ENCODE data around the gene DNAJA3. TPM values are rescaled to one million over a fixed set of nuclear protein-coding genes. Genes with fewer than 3 reads are reported as not detected.
A peak's percentile ranks its signal among the peaks of the same experiment; 100 is the strongest.

Gene DNAJA3
- total RNA-seq, 4 donors from 2014 or later, result 40.6 to 51.2 (median 45.9) TPM

DNA sequence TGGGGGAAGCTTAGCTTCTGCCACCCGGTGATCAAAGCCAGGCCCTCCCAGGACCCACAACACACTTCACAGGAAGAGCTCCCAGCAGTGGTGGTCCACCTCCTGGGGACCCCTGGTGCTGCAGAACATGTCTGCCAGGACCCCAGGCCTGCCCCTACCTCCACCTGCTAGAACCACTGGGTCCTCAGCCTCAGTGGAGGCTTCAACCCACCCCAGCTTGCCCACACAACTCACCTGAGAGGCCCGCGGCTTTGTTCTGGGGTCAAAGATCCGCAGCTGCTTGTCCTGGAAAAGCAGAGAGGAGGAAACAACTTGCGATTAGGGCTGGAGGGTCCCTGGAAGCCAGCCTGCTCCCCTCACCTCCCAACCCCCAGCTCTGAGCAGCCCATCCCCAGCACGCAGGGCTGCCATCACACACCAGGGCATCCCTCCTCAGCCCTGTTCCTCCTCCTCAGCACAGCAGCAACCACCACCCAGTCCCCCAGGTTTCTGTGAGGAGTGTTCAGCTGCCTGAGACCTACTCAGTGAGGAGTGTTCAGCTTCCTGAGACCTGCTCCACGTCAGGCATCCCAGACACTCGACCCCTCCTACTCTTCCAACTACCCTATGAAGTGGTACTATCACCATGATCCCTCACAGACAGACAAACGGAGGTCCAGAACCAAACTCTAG, 30.5 kb upstream of the DNAJA3 start:
- Histone ChIP-seq H3K9me3 (no peaks in the 10 kb centered on the region), H3K36me3 (peaks cover 3 to 67% (median 39%) of the 10 kb centered on the region in 4 donors), H3K27ac (replicated peaks in 1 of 4) (no peak overlapping the region), H3K4me3 (no peak overlapping the region), H3K4me1 (peaks cover 16 to 25% (median 21%) of the 10 kb centered on the region in 4 donors), H3K27me3 (no peaks in the 10 kb centered on the region)
- intact Hi-C loops (cut with DNase I), result no loop called here
- no peak for DNase-seq (ENCODE audit: extremely low spot score)
- no peak for TF ChIP-seq POLR2AphosphoS5 (IDR thresholded peaks at IDR 0.05)
- 67% methylated on average over 8 of the region's 9 CpGs for WGBS

DNA sequence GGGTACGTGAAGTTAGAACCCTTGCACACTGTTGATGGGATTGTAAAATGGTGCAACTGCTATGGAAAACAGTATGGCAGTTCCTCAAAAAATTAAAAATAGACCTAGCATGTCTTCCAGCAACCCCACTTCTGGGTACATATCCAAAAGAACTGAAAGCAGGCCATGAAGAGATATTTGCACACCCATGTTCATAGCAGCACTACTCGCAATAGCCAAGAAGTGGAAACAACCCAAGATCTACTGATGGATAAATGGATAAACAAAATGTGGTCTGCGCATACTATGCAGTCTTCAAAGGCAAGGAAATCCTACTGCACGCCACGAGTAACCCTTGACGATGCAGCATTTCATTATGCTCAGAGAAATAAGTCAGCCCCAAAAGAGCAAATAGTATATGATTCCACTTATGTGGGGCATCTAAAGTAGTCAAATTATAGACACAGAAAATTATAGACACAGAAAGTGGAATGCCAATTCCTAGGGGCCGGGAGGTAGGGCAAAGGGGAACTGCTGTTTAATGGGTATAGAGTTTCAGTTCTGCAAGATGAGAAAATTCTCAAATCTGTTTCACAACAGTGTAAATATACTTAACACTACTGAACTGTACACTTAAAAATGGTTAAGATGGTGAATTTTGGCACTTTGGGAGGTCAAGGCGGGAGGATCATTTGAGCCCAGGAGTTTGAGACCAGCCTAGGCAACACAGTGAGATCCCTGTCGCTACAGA, 26.5 kb upstream of the DNAJA3 start:
- TF ChIP-seq EP300 (IDR thresholded peaks at IDR 0.05) (no peak), POLR2A (IDR thresholded peaks at IDR 0.05; ENCODE audit: low read depth) (no peak), POLR2AphosphoS5 (IDR thresholded peaks at IDR 0.05) (no peak)
- TF ChIP-seq, protein P1, sequence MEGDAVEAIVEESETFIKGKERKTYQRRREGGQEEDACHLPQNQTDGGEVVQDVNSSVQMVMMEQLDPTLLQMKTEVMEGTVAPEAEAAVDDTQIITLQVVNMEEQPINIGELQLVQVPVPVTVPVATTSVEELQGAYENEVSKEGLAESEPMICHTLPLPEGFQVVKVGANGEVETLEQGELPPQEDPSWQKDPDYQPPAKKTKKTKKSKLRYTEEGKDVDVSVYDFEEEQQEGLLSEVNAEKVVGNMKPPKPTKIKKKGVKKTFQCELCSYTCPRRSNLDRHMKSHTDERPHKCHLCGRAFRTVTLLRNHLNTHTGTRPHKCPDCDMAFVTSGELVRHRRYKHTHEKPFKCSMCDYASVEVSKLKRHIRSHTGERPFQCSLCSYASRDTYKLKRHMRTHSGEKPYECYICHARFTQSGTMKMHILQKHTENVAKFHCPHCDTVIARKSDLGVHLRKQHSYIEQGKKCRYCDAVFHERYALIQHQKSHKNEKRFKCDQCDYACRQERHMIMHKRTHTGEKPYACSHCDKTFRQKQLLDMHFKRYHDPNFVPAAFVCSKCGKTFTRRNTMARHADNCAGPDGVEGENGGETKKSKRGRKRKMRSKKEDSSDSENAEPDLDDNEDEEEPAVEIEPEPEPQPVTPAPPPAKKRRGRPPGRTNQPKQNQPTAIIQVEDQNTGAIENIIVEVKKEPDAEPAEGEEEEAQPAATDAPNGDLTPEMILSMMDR (IDR thresholded peaks at IDR 0.05), result no peak
- Histone ChIP-seq H3K4me3 (no peak overlapping the region), H3K4me1 (peaks cover 3 to 10% (median 7%) of the 10 kb centered on the region in 4 donors), H3K9me3 (no peaks in the 10 kb centered on the region), H3K27ac (replicated peaks in 1 of 4) (no peak overlapping the region), H3K27me3 (no peaks in the 10 kb centered on the region), H3K36me3 (peaks cover 3 to 81% (median 38%) of the 10 kb centered on the region in 4 donors)
- DNase-seq (ENCODE audit: extremely low spot score), result no peak
- intact Hi-C loops (cut with DNase I), result no loop called here
- WGBS, result 79% methylated on average over 9 of the region's 9 CpGs

DNA sequence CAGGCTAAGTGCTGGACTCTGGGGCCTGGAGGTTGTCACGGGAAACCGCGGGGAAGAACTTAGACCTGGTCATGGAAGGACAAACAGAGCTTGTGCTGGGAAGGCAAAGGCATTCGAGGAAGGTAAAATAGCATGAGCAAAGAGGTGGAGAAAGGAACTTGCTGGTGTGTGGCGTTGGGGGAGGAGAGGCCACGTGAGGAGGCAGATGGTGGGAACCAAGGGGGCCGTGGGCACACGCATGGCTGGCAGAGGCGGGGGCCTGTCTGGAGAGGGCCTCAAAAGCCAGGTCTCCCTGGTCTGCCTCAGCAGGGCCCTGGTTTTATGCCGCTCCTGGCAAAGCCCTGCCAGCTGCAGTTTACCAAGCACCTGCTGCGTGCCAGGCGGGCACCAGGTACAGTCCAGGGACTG, 24.6 kb upstream of the DNAJA3 start:
- Histone ChIP-seq H3K4me3 (no peak overlapping the region), H3K9me3 (no peaks in the 10 kb centered on the region), H3K27me3 (no peaks in the 10 kb centered on the region), H3K27ac (replicated peaks in 1 of 4) (no peak overlapping the region), H3K36me3 (peaks cover 12 to 84% (median 36%) of the 10 kb centered on the region in 4 donors), H3K4me1 (peaks cover 3 to 10% (median 7%) of the 10 kb centered on the region in 4 donors)
- intact Hi-C loops (cut with DNase I), result loop anchor here (1.0 kb wide), 1 partner anchor 42 kb away; no protein-coding TSS in a partner anchor
- TF ChIP-seq, protein P1 (IDR thresholded peaks at IDR 0.05), result no peak
- TF ChIP-seq POLR2AphosphoS5 (IDR thresholded peaks at IDR 0.05) (no peak), POLR2A (IDR thresholded peaks at IDR 0.05; ENCODE audit: low read depth) (no peak), EP300 (IDR thresholded peaks at IDR 0.05) (no peak)
- no peak for DNase-seq (ENCODE audit: extremely low spot score)
- WGBS, result 90% methylated on average over 12 of the region's 12 CpGs

DNA sequence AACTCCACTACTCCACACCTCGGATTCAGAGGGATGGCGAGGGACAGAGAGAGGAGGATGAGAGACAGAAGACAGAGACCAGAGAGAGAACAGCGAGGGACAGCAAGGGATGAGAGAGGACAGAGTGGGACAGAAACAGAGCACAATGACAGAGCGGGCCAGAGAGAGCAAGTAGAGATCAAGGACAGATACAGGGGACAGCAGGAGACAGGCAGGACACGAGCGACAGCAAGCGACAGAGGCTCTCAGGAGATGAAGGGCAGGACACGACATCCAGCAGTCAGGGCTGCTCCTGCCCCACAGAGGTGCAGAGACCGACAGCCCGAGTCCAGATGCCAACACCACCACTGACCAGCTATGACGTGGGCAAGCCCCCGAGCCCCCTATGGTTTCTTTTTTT, 24.2 kb upstream of the DNAJA3 start:
- intact Hi-C loops (cut with DNase I), result loop anchor here (1.0 kb wide), 1 partner anchor 42 kb away; no protein-coding TSS in a partner anchor
- Histone ChIP-seq H3K4me3 (no peak overlapping the region), H3K27ac (replicated peaks in 1 of 4) (no peak overlapping the region), H3K9me3 (no peaks in the 10 kb centered on the region), H3K27me3 (no peaks in the 10 kb centered on the region), H3K4me1 (peaks cover 3 to 10% (median 7%) of the 10 kb centered on the region in 4 donors), H3K36me3 (peaks cover 12 to 88% (median 38%) of the 10 kb centered on the region in 4 donors)
- no peak for DNase-seq (ENCODE audit: extremely low spot score)
- 94% methylated on average over 12 of the region's 12 CpGs for WGBS
- TF ChIP-seq POLR2AphosphoS5 (IDR thresholded peaks at IDR 0.05), result no peak
- no peak for TF ChIP-seq EP300 (IDR thresholded peaks at IDR 0.05)
- TF ChIP-seq POLR2A (IDR thresholded peaks at IDR 0.05; ENCODE audit: low read depth), result no peak
- TF ChIP-seq, protein P1 (IDR thresholded peaks at IDR 0.05), result no peak

DNA sequence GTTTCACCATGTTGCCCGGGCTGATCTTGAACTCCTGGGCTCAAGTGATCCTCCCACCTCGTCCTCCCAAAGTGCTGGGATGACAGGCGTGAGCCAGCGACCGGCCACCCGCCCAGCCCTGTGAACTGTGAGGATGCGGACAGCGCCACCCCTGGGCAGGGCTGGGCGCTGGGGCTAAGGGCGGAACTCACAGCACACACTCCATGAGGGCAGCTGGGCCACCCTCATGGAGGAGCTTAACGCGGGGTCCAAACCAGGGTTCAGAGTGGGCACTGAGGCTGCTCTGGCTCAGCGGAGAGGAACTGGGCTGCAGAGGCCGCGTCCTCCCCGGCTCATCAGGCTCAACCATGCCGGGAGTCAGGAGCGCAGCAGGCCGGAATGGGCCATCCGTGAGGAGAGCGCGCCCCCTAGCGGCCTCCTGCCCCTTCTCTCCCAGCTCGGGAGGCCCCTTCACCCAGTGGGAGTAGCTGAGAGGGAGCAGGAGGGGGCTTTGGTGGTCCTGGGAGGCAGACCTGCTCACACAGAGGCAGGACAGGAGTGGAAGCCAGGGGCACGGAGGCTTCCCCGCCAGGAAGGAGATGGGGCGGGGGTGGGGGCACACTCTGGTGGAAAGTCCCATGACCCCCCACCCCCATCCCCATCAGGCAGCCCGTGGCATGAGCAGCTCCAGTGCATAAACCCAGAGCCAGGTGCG, 23.1 kb upstream of the DNAJA3 start:
- TF ChIP-seq, protein P1 (IDR thresholded peaks at IDR 0.05), result peak; percentile 92 to 97 (median 95)
- peak in 1 of 2 donors; percentile 50 for TF ChIP-seq POLR2AphosphoS5 (IDR thresholded peaks at IDR 0.05)
- TF ChIP-seq POLR2A (IDR thresholded peaks at IDR 0.05; ENCODE audit: low read depth), result no peak
- TF ChIP-seq EP300 (IDR thresholded peaks at IDR 0.05), result no peak
- H3K4me3 ChIP-seq, result peak overlapping the region in 1 of 4 donors; percentile 34
- no peaks in the 10 kb centered on the region for H3K9me3 ChIP-seq
- intact Hi-C loops (cut with DNase I), result no loop called here
- no peaks in the 10 kb centered on the region for H3K27me3 ChIP-seq
- H3K36me3 ChIP-seq, result peaks cover 18 to 92% (median 45%) of the 10 kb centered on the region in 4 donors
- WGBS, result 19% methylated on average over 9 of the region's 29 CpGs
- H3K4me1 ChIP-seq, result peaks cover 3 to 10% (median 7%) of the 10 kb centered on the region in 4 donors
- DNase-seq (ENCODE audit: extremely low spot score), result no peak
- H3K27ac ChIP-seq (replicated peaks in 1 of 4), result no peak overlapping the region
